Measurements from ENCODE around the gene RSPO1. TPM values are rescaled to one million over a fixed set of nuclear protein-coding genes. Genes with fewer than 3 reads are reported as not detected.

RSPO1 gene
- total RNA-seq, 4 donors from 2014 or later: 0.53 TPM; not detected in 3

DNA sequence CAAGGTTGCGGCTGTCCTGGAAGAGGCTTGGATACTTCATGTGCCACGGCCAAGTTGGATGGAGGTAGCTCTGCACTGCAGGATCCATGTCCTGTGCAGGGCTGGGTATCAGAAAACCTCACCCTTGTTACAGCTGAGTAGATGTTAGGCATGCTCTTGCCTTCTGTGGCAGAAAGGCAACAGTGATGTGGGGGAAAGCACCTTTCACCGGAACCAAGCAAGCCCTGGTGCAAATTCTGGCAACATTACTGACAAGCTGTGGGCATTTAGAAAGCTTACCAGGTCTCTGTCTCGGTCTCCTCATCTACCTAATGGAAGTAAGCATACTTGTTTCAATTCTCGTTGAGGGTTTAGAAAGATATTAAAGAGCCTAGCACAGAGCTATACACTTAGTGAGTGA is 43.1 kb upstream of the RSPO1 start:
- in situ Hi-C loops (cut with MboI; ENCODE audit: low sequenced_read_pairs in 4 of 4) (no loop called here), intact Hi-C loops (cut with DNase I; ENCODE audit: low total_unique reads) (no loop called here)

DNA sequence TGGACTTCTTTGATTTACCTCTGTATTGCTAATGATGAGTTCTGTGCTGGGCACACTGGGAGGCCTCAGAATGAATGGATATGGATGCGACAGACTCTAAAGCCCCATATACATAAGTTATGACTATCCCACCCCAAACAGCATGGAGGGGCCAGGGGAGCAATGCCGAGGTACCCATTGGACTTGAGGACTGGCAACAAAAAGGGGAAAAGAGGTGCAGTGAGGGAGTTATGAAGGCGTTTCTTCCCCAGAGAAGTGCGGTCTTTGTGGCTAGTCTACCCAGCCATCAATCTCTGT is 42.4 kb upstream of the RSPO1 start:
- no peak overlapping the region for H3K27ac ChIP-seq
- in situ Hi-C loops (cut with MboI; ENCODE audit: low sequenced_read_pairs in 4 of 4) (no loop called here), intact Hi-C loops (cut with DNase I; ENCODE audit: low total_unique reads) (no loop called here)
- no peaks in the 10 kb centered on the region for H3K4me1 ChIP-seq
- no peaks in the 10 kb centered on the region for H3K9me3 ChIP-seq
- peaks cover 0 to 16% of the 10 kb centered on the region in 2 donors for H3K36me3 ChIP-seq
- no peak overlapping the region for H3K4me3 ChIP-seq
- no peaks in the 10 kb centered on the region for H3K27me3 ChIP-seq
- ATAC-seq (no peak), DNase-seq (no peak)
- TF ChIP-seq, protein P1, sequence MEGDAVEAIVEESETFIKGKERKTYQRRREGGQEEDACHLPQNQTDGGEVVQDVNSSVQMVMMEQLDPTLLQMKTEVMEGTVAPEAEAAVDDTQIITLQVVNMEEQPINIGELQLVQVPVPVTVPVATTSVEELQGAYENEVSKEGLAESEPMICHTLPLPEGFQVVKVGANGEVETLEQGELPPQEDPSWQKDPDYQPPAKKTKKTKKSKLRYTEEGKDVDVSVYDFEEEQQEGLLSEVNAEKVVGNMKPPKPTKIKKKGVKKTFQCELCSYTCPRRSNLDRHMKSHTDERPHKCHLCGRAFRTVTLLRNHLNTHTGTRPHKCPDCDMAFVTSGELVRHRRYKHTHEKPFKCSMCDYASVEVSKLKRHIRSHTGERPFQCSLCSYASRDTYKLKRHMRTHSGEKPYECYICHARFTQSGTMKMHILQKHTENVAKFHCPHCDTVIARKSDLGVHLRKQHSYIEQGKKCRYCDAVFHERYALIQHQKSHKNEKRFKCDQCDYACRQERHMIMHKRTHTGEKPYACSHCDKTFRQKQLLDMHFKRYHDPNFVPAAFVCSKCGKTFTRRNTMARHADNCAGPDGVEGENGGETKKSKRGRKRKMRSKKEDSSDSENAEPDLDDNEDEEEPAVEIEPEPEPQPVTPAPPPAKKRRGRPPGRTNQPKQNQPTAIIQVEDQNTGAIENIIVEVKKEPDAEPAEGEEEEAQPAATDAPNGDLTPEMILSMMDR (IDR thresholded peaks at IDR 0.05 in 4 of 5, conservative IDR thresholded peaks at IDR 0.05 in 1 of 5): no peak

More for the DNA sequence above, 43.1 kb upstream of the RSPO1 start:
- DNase-seq (no peak), ATAC-seq (no peak)
- Histone ChIP-seq H3K27me3 (no peaks in the 10 kb centered on the region), H3K36me3 (peaks cover 0 to 23% of the 10 kb centered on the region in 2 donors), H3K4me3 (no peak overlapping the region), H3K9me3 (no peaks in the 10 kb centered on the region), H3K4me1 (no peaks in the 10 kb centered on the region), H3K27ac (no peak overlapping the region)
- no peak for TF ChIP-seq POLR2A (IDR thresholded peaks at IDR 0.05)
- TF ChIP-seq, protein P1 (IDR thresholded peaks at IDR 0.05 in 4 of 5, conservative IDR thresholded peaks at IDR 0.05 in 1 of 5): no peak

DNA sequence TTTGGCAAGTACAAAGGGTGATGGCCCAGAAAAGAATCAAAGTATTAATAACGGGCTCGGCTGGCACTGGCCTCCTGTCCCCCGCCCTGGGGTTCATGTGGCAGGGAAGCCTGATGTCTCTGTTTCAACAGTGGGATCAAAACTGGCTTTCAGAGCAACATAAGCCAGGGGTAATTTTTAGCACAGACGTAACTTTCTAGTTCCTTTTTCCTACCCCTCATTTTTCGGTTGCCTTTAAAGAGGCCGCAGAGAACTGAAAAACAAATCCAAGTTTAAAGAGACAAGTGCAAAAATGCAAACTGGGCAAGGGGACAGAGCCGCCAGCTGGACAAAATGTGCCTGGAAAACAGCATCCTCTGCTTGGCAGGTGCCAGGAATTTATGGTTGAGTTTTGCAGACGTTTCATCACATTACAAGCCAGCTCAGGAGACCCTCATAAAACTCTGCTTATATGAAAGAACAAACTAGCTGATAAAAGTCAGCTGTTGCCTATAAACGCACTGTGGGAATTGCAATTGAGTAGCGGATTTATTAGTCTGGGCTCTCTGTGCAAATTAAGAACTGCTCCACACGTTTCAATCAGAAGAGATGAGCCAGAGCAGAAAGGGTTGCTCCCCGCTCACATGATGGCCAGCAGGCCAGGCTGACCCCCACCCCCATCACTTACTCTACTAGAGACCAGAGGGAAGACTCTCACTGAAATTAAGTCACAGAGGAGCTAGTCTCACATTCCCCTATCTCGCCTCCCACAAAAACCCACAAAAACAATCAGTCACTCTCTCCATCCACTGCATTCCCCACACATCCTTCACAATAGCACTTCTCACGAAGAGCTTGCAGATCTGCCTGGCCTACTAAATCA is 41.8 kb upstream of the RSPO1 start:
- in situ Hi-C loops (cut with MboI; ENCODE audit: low sequenced_read_pairs in 4 of 4): no loop called here
- Histone ChIP-seq H3K36me3 (peaks cover 0 to 11% of the 10 kb centered on the region in 2 donors), H3K9me3 (no peaks in the 10 kb centered on the region), H3K4me3 (no peak overlapping the region), H3K27me3 (peaks cover 0 to 2% (median 0%) of the 10 kb centered on the region in 3 donors), H3K4me1 (no peaks in the 10 kb centered on the region), H3K27ac (no peak overlapping the region)
- ATAC-seq (no peak), DNase-seq (no peak)
- no peak for TF ChIP-seq POLR2A (IDR thresholded peaks at IDR 0.05)
- TF ChIP-seq, protein P1 (IDR thresholded peaks at IDR 0.05 in 4 of 5, conservative IDR thresholded peaks at IDR 0.05 in 1 of 5): no peak
- intact Hi-C loops (cut with DNase I; ENCODE audit: low total_unique reads): no loop called here

DNA sequence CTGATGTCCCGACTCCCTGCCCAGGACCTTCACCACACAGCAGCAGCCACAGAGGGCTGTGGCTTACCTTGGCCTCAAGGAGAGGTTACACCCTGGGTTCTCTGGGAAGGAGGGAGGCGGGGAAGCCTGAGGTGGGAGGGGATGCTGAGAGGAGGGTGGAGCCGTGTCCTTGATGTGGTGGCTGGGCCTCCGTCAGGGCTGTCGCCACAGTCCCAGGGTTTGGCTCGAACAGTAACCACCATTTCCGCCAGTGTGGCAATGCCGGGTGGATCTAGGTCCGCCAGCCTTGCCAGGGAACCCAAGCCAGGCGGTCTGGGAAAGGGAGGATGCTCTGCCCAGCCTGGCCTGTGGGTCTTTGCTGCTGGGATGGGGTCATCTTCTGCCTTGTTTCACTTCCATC is 39.2 kb upstream of the RSPO1 start:
- Histone ChIP-seq H3K27me3 (peaks cover 0 to 11% (median 6%) of the 10 kb centered on the region in 3 donors), H3K27ac (no peak overlapping the region), H3K4me3 (no peak overlapping the region), H3K9me3 (no peaks in the 10 kb centered on the region), H3K4me1 (no peaks in the 10 kb centered on the region), H3K36me3 (no peaks in the 10 kb centered on the region)
- ATAC-seq: no peak
- TF ChIP-seq POLR2A (IDR thresholded peaks at IDR 0.05): no peak
- TF ChIP-seq, protein P1 (IDR thresholded peaks at IDR 0.05 in 4 of 5, conservative IDR thresholded peaks at IDR 0.05 in 1 of 5): no peak
- in situ Hi-C loops (cut with MboI; ENCODE audit: low sequenced_read_pairs in 4 of 4): no loop called here
- DNase-seq: no peak
- intact Hi-C loops (cut with DNase I; ENCODE audit: low total_unique reads): no loop called here
